Measurements from ENCODE around the gene LYPLA2. TPM values are rescaled to one million over a fixed set of nuclear protein-coding genes. Genes with fewer than 3 reads are reported as not detected.
"Not testable (repeated sequence)": the region's sequence is repeated elsewhere in the genome, so short reads cannot be mapped to it uniquely, and the experiment has no call there.

LYPLA2 gene
- total RNA-seq, 1 experiment from 2014 or later = 68.0 TPM

- peak; percentile 76 for DNase-seq (ENCODE audit: low spot score)
Observed at GRCh38 chr1:23800400-23801337, 9.7 kb downstream of the LYPLA2 start, which contains the start of gene GALE. Gene GALE (minus strand): TSS chr1:23800754. CDS start chr1:23799007, 1,747 bp downstream.

GRCh38 chr1:23801338-23801748 is 10.4 kb downstream of the LYPLA2 start:
- no peak for DNase-seq (ENCODE audit: low spot score)

GRCh38 chr1:23801876-23802275 is 10.9 kb downstream of the LYPLA2 start:
- DNase-seq (ENCODE audit: low spot score) = no peak

GRCh38 chr1:23802809-23803342 is 11.9 kb downstream of the LYPLA2 start:
- not testable (repeated sequence) for DNase-seq (ENCODE audit: low spot score)

- DNase-seq (ENCODE audit: low spot score) = no peak
Observed at GRCh38 chr1:23803674-23804073, 12.7 kb downstream of the LYPLA2 start.

- no peak for DNase-seq (ENCODE audit: low spot score)
Observed at GRCh38 chr1:23804183-23804835, 13.4 kb downstream of the LYPLA2 start.

GRCh38 chr1:23805025-23805424 is 14.1 kb downstream of the LYPLA2 start:
- DNase-seq (ENCODE audit: low spot score) = no peak

- DNase-seq (ENCODE audit: low spot score) = no peak
Observed at GRCh38 chr1:23806280-23806679, 15.3 kb downstream of the LYPLA2 start.

- DNase-seq (ENCODE audit: low spot score) = no peak
Observed at GRCh38 chr1:23807453-23807852, 16.5 kb downstream of the LYPLA2 start.

- DNase-seq (ENCODE audit: low spot score) = peak; percentile 58
Observed at GRCh38 chr1:23809751-23810171, 18.8 kb downstream of the LYPLA2 start.

- DNase-seq (ENCODE audit: low spot score) = no peak
Observed at GRCh38 chr1:23810818-23811540, 20.0 kb downstream of the LYPLA2 start.

GRCh38 chr1:23814016-23814415 is 23.1 kb downstream of the LYPLA2 start:
- no peak for DNase-seq (ENCODE audit: low spot score)

- DNase-seq (ENCODE audit: low spot score) = no peak
Observed at GRCh38 chr1:23816361-23816760, 25.4 kb downstream of the LYPLA2 start.

- no peak for DNase-seq (ENCODE audit: low spot score)
Observed at GRCh38 chr1:23816906-23817305, 26.0 kb downstream of the LYPLA2 start.

- no peak for DNase-seq (ENCODE audit: low spot score)
Observed at GRCh38 chr1:23817633-23818032, 26.7 kb downstream of the LYPLA2 start.

GRCh38 chr1:23823767-23824166 is 32.8 kb downstream of the LYPLA2 start:
- DNase-seq (ENCODE audit: low spot score) = no peak

- no peak for DNase-seq (ENCODE audit: low spot score)
Observed at GRCh38 chr1:23824711-23825075, 33.7 kb downstream of the LYPLA2 start.

GRCh38 chr1:23825076-23825761 is 34.3 kb downstream of the LYPLA2 start, which contains the start of gene HMGCL:
Gene HMGCL (minus strand): TSS chr1:23825429. CDS start chr1:23825415, 14 bp downstream.
- peak; percentile 66 for DNase-seq (ENCODE audit: low spot score)

GRCh38 chr1:23825762-23826522 is 35.0 kb downstream of the LYPLA2 start:
- DNase-seq (ENCODE audit: low spot score) = no peak

GRCh38 chr1:23826590-23826989 is 35.6 kb downstream of the LYPLA2 start:
- not testable (repeated sequence) for DNase-seq (ENCODE audit: low spot score)

Measured in A172 (cell line).